ENCODE results near the gene IFNA14.
"Not testable (repeated sequence)": the region's sequence is repeated elsewhere in the genome, so short reads cannot be mapped to it uniquely, and the experiment has no call there.

IFNA14 gene

DNA sequence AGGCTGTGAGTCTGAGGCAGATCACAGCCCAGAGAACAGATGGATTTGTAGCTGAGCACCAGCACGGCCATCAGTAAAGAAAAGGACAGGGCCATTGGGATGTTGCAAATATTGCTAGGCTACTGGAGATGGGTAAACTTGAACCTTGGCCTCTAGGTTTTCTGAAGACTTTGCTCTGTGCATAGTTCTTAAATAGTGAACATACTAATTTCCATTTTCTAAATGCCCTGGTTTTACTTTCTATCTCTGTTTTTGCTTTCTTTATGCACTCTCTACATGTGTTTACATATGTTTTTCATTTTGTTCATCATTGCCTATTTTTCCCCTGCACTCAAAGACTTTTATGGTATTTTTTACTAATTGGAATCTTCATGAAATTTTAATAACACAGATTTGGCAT is 22.6 kb downstream of the IFNA14 start, which contains the start of gene IFNA16:
IFNA16 (minus strand) TSS at position 101 of the 400 bp plus-strand sequence; CDS start at position 95, 6 bp downstream.
- H3K9me3 ChIP-seq (ENCODE audit: control insufficient read depth, low read length); H3K4me1 ChIP-seq (ENCODE audit: control insufficient read depth, insufficient read depth, low read length); H3K27me3 ChIP-seq (ENCODE audit: control insufficient read depth, insufficient read depth, low read length, poor library complexity, severe bottlenecking); H3K27ac ChIP-seq (ENCODE audit: insufficient read depth, low read depth, low read length, poor library complexity, severe bottlenecking); H3K4me3 ChIP-seq (ENCODE audit: insufficient read depth, low read depth, low read length); H3K36me3 ChIP-seq (ENCODE audit: control insufficient read depth, insufficient read depth, low read length): not testable (repeated sequence)
- 88 to 100% methylated on average over 1 of the region's 1 CpG for WGBS, 2 experiments

DNA sequence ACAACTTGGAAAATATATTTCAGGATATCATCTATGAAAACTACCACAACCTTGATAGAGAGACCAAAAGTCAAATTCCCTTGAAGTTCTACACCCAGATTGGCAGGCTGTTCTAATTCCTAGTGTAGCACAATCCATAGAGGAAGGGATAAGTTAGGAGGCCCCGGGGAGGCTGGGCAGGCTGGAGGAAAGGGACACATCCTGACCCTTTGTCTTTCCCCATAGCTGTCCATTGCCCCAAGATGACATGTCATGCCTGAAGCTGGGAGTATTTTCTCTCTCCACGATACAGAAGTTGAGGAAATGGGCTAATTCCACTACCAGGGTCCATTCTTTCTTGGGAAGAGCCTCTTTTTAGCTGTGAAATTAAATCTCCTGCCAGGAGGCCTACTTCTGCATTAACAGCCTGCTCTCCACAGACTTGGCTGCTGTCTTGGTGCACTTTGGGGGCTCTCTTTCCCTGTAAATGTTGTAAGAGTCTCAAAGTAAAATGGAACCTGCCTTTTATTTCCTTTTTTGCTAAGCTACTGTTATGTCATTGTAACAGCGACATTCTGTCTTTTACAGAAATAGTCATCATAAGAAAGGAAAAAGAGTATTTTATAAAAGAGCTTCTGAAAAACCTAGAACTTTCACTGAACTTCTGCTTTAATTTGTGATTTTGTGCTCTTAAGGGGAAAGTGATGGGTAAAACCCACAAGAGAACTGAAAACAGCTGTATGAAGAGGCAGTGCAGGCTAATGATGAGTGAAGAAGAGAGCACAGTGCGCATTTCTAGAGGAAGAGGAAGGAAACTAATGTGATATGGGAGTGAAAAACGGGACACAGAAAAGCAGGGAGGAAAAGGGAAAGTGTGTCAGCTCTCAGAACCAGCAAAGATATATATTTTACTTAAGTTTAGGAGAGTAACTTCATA is 26.1 kb downstream of the IFNA14 start:
- not testable (repeated sequence) for H3K27ac ChIP-seq (ENCODE audit: insufficient read depth, low read depth, low read length, poor library complexity, severe bottlenecking); H3K36me3 ChIP-seq (ENCODE audit: control insufficient read depth, insufficient read depth, low read length); H3K27me3 ChIP-seq (ENCODE audit: control insufficient read depth, insufficient read depth, low read length, poor library complexity, severe bottlenecking); H3K4me1 ChIP-seq (ENCODE audit: control insufficient read depth, insufficient read depth, low read length); H3K9me3 ChIP-seq (ENCODE audit: control insufficient read depth, low read length); H3K4me3 ChIP-seq (ENCODE audit: insufficient read depth, low read depth, low read length)
- 58 to 59% methylated on average over 4 of the region's 5 CpGs for WGBS, 2 experiments

DNA sequence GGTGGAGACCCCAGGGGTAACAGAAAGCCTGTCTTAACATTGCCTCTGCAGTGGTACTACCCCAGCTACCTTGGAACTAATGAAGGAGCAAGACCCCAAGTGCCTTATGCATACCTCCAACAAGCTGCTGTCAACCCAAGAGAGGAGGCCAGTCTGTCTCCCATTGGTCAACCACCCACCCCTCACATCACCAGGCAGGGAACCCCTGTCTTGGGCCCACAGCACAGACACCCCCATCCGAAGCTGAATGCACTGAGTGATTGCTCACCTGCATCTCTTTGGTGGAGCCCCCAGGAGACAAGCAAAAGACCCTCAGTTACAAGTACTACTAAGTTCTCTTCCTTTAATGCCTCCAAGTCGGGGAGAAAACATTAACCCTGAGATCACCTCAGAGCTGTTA is 27.6 kb downstream of the IFNA14 start:
- H3K36me3 ChIP-seq (ENCODE audit: control insufficient read depth, insufficient read depth, low read length); H3K27ac ChIP-seq (ENCODE audit: insufficient read depth, low read depth, low read length, poor library complexity, severe bottlenecking); H3K27me3 ChIP-seq (ENCODE audit: control insufficient read depth, insufficient read depth, low read length, poor library complexity, severe bottlenecking); H3K4me1 ChIP-seq (ENCODE audit: control insufficient read depth, insufficient read depth, low read length); H3K9me3 ChIP-seq (ENCODE audit: control insufficient read depth, low read length); H3K4me3 ChIP-seq (ENCODE audit: insufficient read depth, low read depth, low read length): not testable (repeated sequence)
- WGBS, 2 experiments = 87 to 89% methylated on average over 2 of the region's 2 CpGs

DNA sequence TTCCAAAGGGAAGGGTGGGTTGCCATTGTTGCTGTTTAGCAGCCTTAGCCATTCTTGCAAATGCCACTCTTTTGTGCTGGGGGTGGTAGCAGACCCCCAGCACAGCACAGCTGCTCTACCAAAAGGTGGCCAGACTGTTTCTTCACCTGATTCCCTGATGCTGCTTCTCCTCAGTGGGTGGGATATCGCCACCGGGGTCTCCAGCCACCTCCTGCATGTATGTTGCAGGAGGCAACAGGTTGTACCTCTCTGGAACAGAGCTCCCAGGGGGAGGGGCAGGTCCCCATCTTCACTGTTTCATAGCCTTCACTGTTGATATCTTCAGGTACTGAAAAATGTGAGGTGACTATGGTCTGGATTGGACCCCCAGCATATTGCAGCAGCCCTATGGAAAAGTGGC is 29.0 kb downstream of the IFNA14 start:
- 92 to 100% methylated on average over 2 of the region's 2 CpGs for WGBS, 2 experiments
- H3K27me3 ChIP-seq (ENCODE audit: control insufficient read depth, insufficient read depth, low read length, poor library complexity, severe bottlenecking) = not testable (repeated sequence)

DNA sequence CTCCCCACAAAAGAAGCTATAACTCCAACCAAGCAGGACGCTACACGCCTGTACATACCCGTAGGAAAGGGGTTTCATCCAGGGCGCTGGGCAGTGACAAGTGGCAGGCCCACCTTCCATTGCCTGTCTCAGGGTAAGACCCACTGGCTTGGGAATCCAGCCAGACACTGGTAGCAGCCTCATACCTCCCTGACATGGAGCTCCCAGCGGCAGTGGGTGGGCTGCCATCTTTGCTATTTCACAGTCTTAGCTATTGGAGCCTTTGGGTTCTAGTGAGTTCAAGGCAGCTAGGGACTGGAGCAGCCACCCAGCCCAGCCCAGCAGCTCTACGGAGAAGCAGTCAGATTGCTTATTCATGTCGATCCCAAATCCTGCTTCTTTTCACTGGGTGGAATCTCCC is 29.5 kb downstream of the IFNA14 start:
- WGBS, 2 experiments = 95 to 96% methylated on average over 7 of the region's 7 CpGs
- H3K9me3 ChIP-seq (ENCODE audit: control insufficient read depth, low read length) = no peaks in the 10 kb centered on the region
- no peaks in the 10 kb centered on the region for H3K27me3 ChIP-seq (ENCODE audit: control insufficient read depth, insufficient read depth, low read length, poor library complexity, severe bottlenecking)
- H3K4me3 ChIP-seq (ENCODE audit: insufficient read depth, low read depth, low read length) = no peak overlapping the region
- no peak overlapping the region for H3K27ac ChIP-seq (ENCODE audit: insufficient read depth, low read depth, low read length, poor library complexity, severe bottlenecking)
- H3K36me3 ChIP-seq (ENCODE audit: control insufficient read depth, insufficient read depth, low read length) = no peaks in the 10 kb centered on the region
- no peaks in the 10 kb centered on the region for H3K4me1 ChIP-seq (ENCODE audit: control insufficient read depth, insufficient read depth, low read length)

More for the DNA sequence above, 29.0 kb downstream of the IFNA14 start:
- not testable (repeated sequence) for H3K36me3 ChIP-seq (ENCODE audit: control insufficient read depth, insufficient read depth, low read length); H3K4me3 ChIP-seq (ENCODE audit: insufficient read depth, low read depth, low read length); H3K27ac ChIP-seq (ENCODE audit: insufficient read depth, low read depth, low read length, poor library complexity, severe bottlenecking); H3K9me3 ChIP-seq (ENCODE audit: control insufficient read depth, low read length); H3K4me1 ChIP-seq (ENCODE audit: control insufficient read depth, insufficient read depth, low read length)

DNA sequence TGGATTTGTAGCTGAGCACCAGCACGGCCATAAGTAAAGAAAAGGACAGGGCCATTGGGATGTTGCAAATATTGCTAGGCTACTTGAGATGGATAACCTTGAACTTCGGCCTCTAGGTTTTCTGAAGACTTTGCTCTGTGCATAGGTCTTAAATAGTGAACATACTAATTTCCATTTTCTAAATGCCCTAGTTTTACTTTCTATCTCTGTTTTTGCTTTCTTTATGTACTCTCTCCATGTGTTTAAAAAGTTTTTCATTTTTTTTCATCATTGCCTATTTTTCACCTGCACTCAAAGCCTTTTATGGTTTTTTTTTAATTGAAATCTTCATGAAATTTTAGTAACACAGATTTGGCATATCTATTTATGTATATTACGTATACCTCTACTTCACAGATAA is 32.8 kb downstream of the IFNA14 start, which contains the start of gene IFNA10:
IFNA10 (minus strand) TSS at position 101 of the 400 bp plus-strand sequence; CDS start at position 55, 46 bp downstream.
- H3K27me3 ChIP-seq (ENCODE audit: control insufficient read depth, insufficient read depth, low read length, poor library complexity, severe bottlenecking); H3K4me3 ChIP-seq (ENCODE audit: insufficient read depth, low read depth, low read length); H3K9me3 ChIP-seq (ENCODE audit: control insufficient read depth, low read length); H3K36me3 ChIP-seq (ENCODE audit: control insufficient read depth, insufficient read depth, low read length); H3K27ac ChIP-seq (ENCODE audit: insufficient read depth, low read depth, low read length, poor library complexity, severe bottlenecking); H3K4me1 ChIP-seq (ENCODE audit: control insufficient read depth, insufficient read depth, low read length): not testable (repeated sequence)
- 80 to 93% methylated on average over 1 of the region's 3 CpGs for WGBS, 2 experiments

DNA sequence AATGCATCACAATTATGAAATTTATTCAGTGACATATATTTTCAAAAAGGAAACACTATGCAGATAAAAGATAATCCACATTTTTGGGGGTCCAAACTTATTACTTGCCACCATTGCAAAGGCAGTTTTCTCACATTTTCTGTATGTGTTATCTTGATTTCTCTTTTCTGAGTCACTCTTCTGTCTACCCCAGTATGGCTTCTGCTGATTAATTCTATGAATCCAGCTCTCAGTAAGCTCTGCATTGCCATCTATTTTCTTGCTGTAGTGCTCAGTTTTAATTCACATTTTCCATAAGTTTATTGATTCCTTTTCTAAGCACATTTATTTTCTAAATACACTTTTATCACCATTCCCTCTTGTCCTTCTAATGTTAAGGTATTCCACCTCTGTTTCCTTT is 34.6 kb downstream of the IFNA14 start:
- H3K4me1 ChIP-seq (ENCODE audit: control insufficient read depth, insufficient read depth, low read length) = no peaks in the 10 kb centered on the region

DNA sequence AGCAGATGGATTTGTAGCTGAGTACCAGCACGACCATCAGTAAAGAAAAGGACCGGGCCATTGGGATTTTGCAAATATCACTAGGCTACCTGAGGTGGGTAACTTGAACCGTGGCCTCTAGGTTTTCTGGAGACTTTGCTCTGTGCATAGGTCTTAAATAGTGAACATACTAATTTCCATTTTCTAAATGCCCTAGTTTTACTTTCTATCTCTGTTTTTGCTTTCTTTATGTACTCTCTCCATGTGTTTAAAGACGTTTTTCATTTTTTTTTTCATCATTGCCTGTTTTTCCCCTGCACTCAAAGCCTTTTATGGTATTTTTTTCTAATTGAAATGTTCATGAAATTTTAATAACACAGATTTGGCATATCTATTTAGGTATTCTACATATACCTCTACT is 37.7 kb downstream of the IFNA14 start, which contains the start of gene IFNA7:
IFNA7 (minus strand) TSS at position 101 of the 400 bp plus-strand sequence; CDS start at position 61, 40 bp downstream.
- H3K9me3 ChIP-seq (ENCODE audit: control insufficient read depth, low read length); H3K4me3 ChIP-seq (ENCODE audit: insufficient read depth, low read depth, low read length); H3K27ac ChIP-seq (ENCODE audit: insufficient read depth, low read depth, low read length, poor library complexity, severe bottlenecking); H3K27me3 ChIP-seq (ENCODE audit: control insufficient read depth, insufficient read depth, low read length, poor library complexity, severe bottlenecking); H3K4me1 ChIP-seq (ENCODE audit: control insufficient read depth, insufficient read depth, low read length); H3K36me3 ChIP-seq (ENCODE audit: control insufficient read depth, insufficient read depth, low read length): not testable (repeated sequence)
- WGBS, 2 experiments = 76% methylated on average over 3 to 4 of the region's 4 CpGs

More for the DNA sequence above, 34.6 kb downstream of the IFNA14 start:
- no peak overlapping the region for H3K27ac ChIP-seq (ENCODE audit: insufficient read depth, low read depth, low read length, poor library complexity, severe bottlenecking)
- H3K9me3 ChIP-seq (ENCODE audit: control insufficient read depth, low read length) = no peaks in the 10 kb centered on the region
- H3K36me3 ChIP-seq (ENCODE audit: control insufficient read depth, insufficient read depth, low read length) = no peaks in the 10 kb centered on the region
- H3K4me3 ChIP-seq (ENCODE audit: insufficient read depth, low read depth, low read length) = no peak overlapping the region
- no peaks in the 10 kb centered on the region for H3K27me3 ChIP-seq (ENCODE audit: control insufficient read depth, insufficient read depth, low read length, poor library complexity, severe bottlenecking)

DNA sequence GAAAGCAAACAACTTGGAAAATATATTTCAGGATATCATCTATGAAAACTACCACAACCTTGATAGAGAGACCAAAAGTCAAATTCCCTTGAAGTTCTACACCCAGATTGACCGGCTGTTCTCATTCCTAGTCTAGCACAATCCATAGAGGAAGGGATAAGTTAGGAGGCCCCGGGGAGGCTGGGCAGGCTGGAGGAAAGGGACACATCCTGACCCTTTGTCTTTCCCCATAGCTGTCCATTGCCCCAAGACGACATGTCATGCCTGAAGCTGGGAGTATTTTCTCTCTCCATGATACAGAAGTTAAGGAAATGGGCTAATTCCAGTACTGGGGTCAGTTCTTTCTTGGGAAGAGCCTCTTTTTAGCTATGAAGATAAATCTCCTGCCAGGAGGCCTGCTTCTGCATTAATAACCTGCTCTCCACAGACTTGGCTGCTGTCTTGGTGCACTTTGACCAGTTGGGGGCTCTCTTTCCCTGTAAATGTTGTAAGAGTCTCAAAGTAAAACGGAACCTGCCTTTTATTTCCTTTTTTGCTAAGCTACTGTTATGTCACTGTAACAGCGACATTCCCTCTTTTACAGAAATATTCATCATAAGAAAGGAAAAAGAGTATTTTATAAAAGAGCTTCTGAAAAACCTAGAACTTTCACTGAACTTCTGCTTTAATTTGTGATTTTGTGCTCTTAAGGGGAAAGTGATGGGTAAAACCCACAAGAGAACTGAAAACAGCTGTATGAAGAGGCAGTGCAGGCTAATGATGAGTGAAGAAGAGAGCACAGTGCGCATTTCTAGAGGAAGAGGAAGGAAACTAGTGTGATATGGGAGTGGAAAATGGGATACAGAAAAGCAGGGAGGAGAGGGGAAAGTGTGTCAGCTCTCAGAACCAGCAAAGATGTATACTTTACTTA is 44.7 kb downstream of the IFNA14 start:
- not testable (repeated sequence) for H3K27ac ChIP-seq (ENCODE audit: insufficient read depth, low read depth, low read length, poor library complexity, severe bottlenecking); H3K9me3 ChIP-seq (ENCODE audit: control insufficient read depth, low read length); H3K4me3 ChIP-seq (ENCODE audit: insufficient read depth, low read depth, low read length); H3K36me3 ChIP-seq (ENCODE audit: control insufficient read depth, insufficient read depth, low read length); H3K27me3 ChIP-seq (ENCODE audit: control insufficient read depth, insufficient read depth, low read length, poor library complexity, severe bottlenecking); H3K4me1 ChIP-seq (ENCODE audit: control insufficient read depth, insufficient read depth, low read length)
- WGBS, 2 experiments = 54 to 62% methylated on average over 3 to 5 of the region's 6 CpGs

Data from ectodermal cell (in vitro differentiated cells).